Stimulated activated CD4-positive, alpha-beta T cell treated with anti-CD3 and anti-CD28 coated beads, TNF-alpha, amount 100 ng/mL, for 24 hours (primary cell): Measurements from ENCODE around the gene MYO16.

Experiments
- DNase-seq, 3 experiments: peaks; one replicate each; pipeline ENCODE4 v3.0.0-alpha.2; 2020; ENCODE audit warnings: low read depth in 3 of 3

MYO16 gene

DNA sequence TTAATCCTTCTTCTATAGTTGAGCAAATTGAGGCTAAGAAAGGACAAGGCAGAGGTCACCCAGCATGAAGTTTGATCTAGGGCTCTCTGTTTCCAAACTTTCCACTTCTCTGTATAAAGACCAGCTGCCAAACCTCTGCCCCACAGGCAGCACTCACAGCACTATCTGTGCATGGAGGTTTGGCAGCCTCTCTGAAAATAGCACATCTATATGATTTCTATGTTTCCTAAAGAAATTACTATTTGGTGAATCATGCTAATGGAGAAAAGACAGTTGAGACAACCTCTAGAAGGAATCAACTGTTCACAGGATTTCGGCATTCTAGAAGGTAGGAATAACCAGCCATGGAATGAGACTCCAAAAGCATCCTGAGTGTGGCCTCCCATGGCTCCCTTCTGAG lies 602.5 kb downstream of the MYO16 start:
- DNase-seq, result no peak

GRCh38 chr13:109233293-109233692 lies 603.9 kb downstream of the MYO16 start:
- no peak for DNase-seq

- no peak for DNase-seq
Measured at GRCh38 chr13:109235901-109236300, 606.5 kb downstream of the MYO16 start.

DNA sequence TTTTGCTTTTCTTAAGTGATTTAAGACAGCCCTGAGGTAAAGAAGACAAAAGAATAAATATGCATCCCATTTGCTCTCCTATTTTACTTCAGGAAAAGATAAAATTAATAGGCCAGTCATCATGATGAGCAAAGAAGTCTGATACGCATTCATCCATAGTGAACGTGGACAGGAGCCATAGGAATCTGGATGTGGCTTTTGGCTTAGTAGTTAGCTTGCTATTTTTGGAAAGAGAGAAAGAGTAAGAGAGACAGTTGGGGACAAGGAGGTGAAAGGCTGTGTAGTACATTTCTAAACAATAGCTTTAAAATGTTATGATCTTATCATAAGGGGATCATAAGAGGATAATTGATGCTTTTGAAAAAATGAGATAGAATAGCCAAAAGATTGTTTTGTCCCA lies 611.7 kb downstream of the MYO16 start:
- no peak for DNase-seq

DNA sequence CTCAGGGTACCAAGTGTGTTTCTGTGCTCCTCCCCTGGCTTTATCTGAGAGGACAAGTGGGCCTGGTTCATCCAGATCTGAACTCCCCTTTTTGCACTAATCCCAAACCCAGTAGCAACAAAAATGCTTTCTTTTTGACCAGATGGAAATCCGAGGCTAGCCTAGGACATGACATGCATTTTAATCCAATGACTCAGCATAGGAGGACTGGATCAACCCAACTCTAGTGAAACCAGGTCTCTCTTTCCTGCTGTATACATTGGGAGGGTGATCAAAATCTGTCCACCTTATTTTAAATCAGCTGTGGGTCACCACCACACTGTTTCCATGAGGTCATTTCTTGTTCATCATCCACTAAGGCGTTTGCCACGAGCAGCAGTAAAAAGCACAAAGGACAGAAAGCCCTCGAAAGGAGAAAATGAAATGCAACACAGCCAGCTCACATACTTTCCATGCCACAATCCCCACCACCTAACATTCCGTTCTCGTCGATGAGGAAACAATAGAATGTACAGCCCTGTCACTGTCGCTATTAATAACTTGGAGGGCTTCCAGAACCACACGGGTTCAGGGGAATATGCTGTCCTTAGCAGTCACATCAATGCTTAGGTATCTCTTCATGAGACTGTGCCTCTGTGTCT lies 614.0 kb downstream of the MYO16 start:
- DNase-seq, result no peak

- DNase-seq, result no peak
Measured at GRCh38 chr13:109244566-109244965, 615.2 kb downstream of the MYO16 start.

- DNase-seq, result no peak
Measured at GRCh38 chr13:109246001-109246400, 616.6 kb downstream of the MYO16 start.

DNA sequence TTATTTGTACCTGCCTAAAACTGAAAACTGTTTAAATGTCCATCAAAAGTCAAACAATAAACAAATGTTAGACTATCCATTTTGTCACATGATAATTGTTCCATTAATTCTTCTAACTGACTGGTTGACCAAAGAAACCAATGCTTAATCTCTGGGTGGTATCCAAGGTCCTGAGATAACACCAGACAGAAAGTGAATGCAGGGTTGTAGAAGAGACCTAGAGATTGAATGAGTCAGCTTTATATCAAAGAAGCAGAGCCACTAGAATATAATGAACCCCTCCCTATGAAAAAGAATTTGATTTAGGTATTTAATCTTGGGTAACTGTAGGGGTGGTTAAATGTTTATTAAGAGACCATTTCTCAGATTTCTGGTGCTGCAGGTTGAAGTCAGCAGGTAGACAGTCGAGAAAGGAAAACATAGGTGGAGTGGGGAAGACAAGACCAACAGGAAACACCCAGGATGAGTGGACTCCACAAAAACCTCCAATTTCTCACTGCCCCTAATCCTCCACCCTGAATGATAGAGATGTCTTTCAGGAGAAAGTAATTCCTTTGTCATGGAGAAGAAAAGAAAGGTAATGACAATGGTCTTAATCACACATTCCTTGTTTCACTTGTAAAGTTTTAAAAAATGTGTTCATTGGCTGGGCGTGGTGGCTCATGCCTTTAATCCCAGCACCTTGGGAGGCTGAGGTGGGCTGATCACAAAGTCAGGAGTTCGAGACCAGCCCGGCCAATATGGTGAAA lies 620.5 kb downstream of the MYO16 start:
- DNase-seq, result no peak

DNA sequence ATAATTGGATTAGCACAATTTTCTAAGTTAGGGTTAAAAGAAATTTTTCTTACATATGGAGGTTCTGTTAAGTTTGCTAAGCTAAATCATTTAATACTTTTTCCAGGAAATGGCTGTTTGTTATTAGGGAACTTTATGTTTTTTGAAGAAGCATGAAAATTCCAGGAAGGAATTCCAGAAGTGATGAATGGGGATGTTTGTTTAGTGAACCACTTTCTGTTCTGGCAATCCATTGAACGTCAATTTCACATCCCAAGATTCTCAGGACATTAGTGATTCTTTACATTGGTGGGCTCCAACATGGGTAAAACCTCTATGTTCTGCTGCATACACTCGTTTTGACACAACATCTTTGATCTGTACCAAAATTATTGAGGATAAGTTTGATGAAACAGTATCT lies 622.5 kb downstream of the MYO16 start:
- DNase-seq, result no peak

DNA sequence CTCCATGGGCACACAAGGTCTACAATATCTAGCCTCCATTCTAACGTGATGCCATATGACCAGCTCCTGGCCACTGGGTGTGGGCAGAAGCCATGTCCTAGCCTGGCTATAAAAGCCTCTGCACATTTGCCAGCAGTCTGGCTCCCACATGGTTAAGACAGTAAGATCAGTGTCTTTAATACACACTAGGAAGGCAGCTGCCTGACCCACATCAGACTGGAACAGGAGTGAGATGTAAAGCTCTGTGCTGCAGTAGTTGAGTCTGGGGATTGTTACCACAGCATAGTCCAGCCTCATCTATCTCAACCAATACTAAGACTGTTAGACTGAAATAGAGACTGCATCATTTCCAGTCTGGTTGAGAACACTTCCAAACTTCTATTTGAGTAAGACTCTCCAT lies 623.9 kb downstream of the MYO16 start:
- no peak for DNase-seq

GRCh38 chr13:109254274-109254673 lies 624.9 kb downstream of the MYO16 start:
- DNase-seq, result no peak

DNA sequence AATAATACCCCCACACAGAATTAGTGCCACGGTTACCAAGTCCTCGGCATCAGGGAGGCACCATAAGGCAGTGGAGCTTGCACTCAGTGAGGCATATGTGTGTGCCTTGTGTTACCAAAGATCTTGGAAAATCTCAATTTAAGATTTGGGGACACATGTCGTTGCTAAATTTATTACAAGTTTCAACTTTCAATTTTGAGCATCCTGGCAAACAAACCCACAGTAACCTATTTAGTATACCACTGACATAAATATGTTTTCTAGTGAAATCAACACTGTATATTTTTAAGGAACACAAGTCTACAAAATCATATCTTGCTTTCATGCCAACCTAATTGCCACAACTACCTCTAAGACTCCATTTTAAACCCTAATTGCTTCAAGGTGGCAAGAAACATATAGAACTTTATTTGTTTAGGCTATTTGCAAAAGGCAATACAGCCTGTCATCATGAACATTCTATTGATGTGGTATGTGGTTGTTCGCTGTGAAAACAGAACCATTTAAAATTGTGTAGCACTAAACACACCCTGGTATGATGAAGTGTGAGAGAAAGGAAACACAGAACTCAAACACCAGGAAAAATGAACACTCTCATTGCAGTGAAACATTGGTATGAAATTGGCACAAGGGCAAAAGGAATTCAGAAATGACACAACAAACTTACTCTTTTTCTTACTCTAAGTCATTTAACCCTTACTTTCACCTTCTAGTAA lies 625.9 kb downstream of the MYO16 start:
- DNase-seq, result no peak

- no peak for DNase-seq
Measured at GRCh38 chr13:109256866-109257760, 627.7 kb downstream of the MYO16 start.
